Muscle of arm (tissue), 12 donors: ENCODE data around the gene PUSL1. TPM values are rescaled to one million over a fixed set of nuclear protein-coding genes. Genes with fewer than 3 reads are reported as not detected.

Experiments
- DNase-seq: peaks from one replicate; pipeline ENCODE4 v3.0.0-alpha.2; 2013
- polyA plus RNA-seq, 12 donors: library from polyadenylated mRNA; unstranded; fragments of 120-200 nt; gene quantifications; one replicate each; pipeline ENCODE4 v1.2.1, GENCODE V29; 2013; ENCODE audit not compliant: insufficient read length in 12 of 12

The PUSL1 gene
- polyA plus RNA-seq, 12 donors = 3.3 to 8.0 (median 5.2) TPM; not detected in 2

DNA sequence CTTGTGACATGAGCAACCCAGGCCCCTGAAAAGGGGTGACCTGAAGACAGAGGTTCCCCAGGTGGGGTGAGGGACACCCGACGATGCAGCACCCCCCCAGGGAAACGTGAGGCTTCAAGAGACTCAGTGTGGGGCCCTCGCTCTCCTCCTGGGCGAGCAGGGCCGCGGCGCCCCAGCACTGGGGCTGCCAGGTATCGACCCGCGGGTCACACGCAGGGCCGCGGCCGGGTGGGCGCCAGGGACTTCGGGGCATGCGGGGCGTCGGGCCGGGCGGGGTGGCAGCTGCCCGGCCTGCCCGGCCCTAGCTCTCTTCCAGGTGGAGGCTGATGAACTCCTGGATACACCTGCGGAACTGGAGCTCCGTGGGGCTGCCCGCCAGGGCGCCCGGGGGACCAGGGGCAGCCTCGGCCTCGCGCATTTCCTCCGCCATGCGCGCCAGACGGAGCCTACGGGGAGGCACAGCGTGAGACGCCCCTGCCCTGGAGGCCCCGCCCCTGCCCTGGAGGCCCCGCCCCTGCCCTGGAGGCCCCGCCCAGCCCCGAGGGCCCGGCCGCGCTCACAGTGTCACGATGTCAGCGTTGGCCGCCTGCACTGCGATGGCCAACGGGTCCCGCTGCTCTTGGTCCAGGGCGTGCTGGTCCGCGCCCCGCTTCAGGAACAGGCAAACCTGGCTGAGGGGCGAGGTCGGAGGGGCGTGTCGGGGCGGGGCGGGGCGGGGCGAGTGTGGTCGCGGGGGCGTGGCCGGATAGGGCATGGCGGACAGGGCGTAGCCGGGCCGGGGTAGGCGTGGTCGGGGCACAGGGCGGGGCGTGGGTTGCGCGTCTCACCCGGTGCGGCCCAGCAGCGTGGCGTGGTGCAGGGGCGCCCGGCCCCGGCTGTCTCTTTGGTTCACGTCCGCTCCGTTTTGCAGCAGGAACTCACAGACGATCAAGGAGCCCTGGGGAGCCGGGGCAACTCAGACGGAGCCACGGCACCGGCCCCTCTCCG is 14.8 kb upstream of the PUSL1 start:
- DNase-seq = no peak

DNA sequence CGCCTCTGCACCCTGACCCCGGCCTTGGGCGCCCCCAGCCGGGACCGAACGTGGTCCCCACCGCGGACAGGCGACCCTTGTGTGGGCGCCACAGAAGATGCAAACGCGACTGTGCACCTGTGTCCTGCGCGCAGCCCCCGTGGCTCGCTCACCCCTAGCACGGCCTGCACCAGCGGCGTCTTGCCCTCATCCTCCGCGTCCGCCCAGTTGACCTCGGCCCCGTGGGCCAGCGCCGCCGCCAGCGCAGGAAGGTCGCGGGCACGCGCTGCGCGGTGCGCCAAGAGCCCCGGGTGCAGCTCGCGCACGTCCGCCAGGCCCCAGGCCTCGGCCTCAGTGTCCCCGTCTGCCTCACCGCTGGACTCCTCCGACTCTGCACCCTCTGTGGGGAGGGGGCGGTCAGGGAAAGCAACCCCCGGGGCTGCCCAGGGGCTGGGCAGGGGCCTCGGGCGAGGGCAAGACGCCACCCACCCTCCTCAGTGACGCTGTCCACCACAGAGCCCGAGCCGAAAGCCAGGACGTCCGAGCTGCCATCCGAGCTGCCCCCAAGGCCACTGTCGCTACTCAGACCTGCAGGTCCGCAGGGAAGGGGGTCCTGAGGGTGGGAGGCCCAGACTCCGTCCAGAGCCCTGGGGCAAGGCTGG is 14.0 kb upstream of the PUSL1 start:
- no peak for DNase-seq

DNA sequence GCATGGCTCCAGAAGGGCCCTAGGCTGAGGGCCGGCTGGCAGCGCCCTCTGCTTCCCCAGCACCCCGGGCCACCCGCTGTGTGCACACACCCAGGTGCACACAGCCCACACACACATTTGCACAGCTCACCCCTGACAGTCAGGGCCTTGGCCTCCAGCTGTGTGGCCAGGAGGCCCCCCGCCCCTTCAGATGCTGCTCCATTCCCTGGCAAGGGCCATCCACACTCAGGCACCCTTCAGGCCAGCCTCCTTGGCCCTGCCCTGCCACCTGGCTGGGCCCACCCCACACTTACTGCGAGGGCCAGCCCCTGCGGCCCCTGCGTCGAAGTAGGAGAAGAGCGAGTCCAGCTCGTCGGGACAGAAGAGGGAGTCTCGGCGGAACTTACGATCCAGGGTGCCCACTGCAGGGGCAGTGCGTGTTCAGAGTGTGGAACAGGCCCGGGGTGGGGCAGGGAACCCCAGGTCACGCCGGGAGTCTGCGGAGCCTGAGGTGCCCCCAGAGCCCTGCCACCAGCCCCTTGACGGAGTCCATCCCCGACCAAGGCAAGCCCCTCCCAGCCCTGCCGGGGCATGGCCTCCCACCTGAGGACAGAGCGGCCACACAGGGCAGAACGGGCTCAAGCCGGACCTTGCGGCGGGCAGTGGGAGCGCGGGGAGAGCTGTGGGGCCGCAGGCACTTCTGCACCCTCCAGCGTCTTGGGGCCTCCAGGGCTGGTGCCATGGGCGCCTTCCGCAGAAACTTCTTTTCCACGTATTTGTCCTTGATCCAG is 13.1 kb upstream of the PUSL1 start:
- no peak for DNase-seq

DNA sequence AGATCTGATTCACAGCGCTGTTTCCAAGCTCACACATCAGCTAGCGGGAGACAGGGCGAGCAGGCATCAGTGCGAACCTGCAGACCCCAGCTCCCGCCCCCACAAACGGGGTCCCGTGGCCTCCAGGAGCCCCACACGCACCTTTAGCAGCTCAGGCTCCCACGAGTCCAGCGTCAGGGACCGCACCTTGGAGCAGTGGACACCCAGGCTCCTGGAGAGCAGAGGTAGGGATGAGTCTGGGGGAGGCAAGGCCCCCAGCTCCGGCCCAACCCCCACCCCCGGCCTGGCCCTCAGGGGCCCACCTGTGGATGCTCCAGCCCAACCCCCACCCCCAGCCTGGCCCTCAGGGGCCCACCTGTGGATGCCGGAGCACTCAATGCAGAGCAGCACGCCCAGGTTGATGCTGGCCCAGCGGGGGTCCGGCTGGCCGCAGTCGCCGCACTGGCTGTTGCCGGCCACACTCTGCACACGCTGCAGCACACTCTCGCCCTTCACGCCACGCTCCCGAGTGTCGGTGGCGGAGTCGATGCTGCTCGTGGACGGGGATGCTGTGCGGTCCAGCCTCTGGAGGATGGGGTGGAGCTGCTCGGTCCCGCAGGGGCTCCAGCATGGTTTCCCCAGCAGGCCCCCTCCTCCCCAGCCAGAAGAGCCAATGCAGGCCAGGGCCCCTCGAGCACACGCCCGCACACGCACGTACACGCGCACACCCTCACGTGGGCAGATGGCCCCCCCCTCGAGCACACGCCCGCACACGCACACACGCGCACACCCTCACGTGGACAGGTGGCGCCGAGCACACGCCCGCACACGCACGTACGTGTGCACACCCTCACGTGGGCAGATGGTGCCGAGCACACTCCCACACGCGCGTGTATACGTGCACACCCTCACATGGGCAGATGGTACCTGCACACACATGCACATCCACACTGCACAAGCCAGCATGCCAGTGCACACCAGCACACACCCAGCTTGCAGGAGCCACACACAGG is 12.0 kb upstream of the PUSL1 start:
- DNase-seq = no peak

DNA sequence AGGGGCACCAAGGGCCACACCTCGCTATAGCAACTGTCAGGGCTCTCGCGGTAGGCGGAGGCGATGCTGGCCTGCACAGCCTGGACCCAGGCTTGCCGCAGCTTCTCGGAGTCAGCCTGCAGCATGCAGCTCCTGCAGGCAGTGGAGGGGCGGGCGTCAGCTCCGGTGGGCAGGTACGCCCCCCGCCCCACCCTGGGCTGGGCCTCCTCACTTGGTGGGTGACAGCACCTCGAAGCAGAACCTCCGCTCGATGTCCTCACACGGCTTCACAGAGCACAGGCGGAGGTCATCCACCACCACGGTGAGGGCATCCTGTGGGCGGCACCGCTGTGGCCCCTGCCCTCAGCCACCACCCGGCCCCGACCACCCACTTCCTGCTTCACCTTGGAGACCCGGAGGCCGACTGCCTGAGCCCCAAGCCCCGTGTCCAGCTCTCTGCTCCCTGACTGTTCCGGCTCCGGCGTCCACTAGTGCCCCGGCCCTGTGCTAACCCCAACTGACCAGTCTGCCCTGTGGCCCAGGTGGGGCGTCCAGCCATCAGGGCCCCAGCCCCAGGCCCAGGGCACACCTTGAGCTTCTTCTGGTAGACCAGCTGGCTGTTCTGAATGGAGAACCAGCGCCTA is 10.5 kb upstream of the PUSL1 start:
- no peak for DNase-seq

DNA sequence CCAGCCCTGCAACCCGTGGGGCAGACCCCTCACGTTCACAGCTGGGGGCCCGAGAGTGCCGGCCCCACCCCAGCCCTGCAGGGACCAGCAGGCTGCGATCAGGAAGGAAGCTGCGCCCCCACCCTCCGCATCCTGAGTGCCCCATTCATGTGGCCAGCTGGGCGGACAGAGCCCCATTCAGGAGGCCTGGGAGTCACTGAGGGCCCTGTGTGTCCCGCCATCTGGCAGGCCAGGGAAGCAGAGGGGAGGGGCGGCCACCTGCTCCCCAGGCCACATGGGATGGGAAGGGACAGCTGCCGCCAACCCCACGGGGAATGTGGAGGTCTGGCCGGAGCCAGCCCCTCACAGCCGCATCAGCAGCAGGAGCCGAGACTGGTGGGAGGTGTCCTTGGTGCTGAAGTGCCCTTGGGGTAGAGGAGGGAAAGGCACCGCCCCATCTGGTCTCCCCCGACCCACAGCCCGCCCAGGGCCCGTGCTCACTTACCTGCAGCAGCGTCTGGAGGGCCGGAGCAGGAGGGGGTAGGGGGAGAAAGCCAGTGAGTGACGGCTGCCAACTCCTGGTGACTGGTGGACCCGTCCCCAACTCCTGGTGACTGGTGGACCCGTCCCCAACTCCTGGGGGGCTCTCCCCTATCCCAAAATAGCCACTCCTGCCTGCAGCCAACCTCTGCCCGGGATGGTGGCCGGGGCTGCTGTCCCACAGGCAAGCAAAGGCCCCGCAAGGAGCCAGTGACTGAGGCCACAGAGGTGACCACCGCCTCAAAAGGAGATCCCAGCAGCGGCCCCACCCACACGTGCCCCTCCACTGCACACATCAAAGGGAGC is 9.3 kb upstream of the PUSL1 start:
- peak; percentile 50 for DNase-seq

DNA sequence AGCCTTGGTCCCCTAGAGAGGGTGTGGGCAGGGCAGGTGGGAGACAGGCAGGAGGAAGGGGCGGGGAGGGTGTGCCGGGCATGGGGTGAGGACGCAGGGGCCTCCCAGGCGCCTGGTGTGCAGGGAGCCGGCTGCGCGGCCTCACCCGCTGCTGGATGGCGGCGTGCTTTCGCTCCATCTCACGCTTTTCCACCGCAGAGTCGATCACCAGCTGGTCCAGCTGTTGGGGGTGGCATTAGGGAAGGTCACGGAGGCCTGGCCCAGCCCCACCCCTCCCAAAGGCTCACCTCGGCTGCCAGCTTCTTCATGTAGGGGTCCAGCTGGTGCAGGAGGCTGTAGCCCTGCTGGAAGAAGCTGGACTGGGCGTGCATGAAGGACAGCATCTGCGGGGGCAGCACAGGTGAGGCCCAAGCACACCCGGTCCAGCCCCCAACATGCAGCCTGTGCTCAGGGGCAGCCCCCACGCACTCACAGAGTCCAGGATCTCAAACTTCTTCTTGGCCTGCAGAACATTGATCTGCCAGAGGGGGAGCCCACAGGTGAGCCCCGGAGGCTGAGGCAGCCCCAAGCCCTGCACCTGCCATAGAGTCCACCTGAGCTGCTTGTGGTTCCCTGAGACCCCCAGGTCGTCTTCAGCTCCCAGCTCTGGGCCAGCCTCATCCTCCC is 8.6 kb upstream of the PUSL1 start:
- DNase-seq = no peak

DNA sequence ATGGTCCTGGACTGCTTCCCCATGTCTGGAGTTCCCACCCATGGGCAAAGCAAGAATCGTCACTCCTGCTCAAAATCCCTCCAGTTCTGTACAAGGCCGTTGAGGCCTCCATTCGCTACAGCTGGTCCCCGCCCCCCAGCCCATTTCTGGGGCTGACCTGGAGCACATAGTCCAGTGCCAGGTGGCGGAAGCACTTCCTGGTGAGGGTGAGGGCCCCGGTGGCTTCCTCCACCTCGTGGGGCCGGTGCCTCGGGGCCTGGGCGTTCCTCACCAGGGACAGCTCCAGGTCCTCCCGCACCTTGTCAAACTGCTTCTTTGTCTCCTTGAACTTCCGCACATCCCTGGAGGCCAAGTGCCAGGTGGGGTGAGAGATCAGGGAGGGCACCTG is 8.1 kb upstream of the PUSL1 start:
- no peak for DNase-seq

DNA sequence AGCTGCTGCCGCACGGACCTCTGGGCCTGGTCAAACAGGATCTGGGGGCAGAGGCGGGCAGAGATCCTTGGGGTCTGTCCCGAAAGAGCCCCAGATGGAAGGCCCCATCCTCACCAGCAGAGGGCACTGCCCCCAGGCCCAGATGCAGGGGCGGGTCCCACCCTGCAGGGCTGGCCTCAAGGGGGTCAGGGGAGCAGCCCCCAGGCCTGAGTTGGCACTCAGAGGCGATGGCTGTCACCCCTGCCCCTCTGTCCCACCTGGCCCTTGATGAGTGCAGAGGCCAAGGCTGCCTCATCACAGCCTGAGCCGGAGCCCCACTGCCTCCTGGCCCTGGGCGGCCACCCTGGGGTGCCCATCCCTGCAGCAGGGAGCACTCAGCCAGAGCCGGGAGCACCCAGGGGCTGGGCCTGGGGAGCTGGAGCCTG is 6.4 kb upstream of the PUSL1 start:
- DNase-seq = no peak

DNA sequence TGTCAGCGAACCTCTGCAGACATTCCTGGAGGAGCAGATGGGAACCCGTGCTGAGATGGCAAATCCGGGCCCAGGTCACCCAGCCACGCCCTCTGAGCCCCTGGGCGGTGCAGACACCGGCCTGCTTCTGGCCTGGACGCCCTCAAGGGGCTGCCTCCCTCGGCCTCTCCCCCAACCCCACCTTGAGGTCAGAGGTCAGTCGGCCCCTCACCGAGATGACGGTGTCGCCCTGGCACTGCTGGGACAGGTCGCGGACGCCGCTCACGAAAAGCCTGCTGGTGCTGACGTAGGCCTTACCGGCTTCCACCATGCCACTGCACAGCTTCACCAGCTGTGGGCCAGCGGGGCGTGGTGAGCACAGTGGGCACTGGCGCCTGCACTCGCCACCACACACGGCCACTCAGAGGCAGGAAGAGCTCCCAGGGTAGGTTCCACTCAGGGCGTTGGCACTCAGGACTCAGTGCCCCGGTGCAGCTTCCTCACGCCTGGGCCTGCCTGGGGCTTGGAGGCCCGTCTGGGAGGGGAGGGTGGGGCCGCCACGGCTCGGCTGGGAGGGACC is 5.4 kb upstream of the PUSL1 start:
- no peak for DNase-seq

DNA sequence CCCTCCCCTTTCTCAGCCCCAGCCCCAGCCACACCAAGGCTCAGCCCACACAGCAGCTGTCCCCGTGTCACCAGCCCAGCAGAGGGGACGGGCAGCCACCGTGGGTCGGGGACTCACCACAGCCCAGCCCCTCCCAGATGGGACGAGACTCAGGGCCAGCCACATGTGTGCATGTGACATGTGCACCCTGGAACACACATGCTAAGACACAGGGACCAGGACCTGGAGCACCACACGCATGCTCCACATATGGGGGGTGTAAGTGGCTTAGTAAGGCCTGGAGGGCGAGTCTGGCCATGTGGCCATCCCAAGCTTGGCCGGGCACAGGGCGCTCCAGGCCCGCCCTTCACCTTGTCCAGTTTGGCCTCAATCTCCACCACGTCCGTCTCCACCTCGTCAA is 4.7 kb upstream of the PUSL1 start:
- DNase-seq = no peak

DNA sequence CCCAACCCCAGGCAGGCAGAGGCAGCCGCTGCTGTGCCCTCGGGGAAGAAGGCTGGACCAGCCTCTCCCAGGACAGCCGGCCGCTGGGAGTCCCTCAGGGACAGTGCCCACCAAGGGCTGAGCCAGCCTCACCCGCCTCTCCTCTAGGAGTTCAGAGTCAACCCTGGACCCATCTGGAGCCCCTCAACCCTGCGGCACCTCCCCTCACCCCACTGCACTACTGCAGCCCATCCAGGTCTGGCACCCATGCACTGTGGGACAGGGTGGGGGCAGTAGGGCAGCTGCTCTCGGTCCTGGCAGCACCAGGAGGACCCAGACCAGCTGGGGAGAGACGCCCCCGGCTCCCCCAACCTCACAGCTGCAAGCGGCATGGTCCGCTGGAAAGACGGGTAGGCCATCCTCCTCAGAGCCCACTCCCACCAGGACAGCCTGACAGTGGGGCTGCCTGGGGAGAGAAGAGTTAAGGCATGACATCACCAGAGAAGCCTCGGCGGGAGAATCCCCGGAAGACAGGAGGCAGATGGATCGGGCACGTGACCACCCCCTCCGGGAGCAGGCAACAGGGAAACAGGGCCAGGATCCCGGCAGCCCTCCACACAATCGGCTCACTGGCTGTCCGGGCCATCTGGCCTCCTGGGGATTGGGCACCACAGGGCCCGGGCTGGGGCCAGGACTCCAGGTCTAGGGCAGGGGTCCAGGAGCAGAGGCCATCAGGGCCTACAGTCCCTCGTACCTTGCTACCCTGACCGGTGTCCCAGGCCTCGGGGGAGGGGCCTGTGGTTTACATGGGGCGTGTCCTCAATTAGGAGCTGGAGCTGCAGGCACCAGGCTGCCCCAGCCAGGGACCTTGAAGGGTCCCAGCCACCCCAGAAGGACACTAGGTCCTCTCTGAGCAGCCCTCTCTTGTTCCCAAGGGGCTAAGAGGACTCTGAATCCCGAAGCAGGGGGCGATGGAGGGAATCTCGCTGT is 3.8 kb upstream of the PUSL1 start:
- no peak for DNase-seq

DNA sequence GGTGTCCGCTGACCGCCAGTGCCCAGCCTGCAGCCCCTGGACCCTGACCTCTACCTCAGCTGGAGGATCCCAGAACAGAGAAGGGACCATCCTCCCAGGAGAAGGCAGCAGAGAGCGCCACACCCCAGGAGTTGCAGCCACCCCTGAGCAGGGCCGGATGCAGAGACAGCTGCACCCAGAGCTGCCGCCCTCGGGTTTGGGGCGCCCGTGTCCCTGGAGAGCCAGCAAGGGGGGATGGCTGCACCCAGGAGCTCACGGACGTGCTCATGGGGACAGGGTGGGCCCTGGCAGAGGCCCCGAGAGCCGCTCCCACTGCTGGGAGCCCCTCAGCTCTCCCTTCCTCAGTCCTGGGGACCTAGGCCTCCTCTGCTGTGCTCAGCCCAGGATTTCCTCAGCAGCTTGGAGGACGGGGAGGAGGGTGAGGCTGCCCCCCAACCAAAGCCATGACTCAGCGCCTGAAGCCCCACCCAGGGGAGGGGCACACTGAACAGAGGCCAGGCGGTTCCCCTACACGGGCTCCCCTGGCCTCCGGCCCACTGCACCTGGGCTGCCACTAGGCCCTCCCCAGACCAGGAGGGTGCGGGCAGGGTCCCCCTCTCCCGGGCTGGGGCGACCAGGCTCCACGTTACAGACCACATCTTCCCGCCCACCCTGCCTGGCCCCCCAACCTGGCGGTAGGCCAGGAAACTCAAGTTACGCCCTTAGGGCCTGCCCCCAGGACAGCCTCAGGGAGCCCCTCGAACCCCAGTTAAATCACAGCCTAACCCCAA is 2.9 kb upstream of the PUSL1 start:
- peak; percentile 63 for DNase-seq

DNA sequence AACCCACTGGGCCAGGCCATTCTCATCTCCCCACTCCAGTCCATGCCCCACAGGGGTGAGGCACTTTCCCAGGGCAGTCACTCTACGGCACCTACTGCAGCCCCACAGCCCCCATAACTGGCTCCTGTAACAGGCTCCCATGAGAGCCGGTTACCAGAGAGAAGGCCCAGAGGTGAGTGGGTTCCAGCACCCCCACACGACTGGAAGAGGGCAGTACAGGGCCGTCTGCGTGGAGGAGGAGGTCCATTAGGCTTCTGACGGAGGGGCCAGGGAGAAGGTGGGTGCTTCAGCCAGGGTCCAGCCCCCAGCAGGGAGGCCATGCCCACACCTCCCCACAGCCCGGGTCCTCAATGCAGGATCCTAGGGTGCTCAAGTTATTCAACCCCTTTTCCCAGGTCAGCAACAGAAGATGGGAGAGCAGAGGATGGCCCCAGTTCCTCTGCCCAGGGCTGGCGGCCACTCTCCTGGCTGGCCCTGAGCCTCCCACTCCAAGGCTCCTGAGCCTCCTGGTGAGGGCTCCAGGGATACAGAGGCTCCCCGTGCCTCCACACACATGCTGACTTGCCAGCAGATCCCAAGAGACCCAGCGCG is 2.2 kb upstream of the PUSL1 start:
- DNase-seq = no peak

DNA sequence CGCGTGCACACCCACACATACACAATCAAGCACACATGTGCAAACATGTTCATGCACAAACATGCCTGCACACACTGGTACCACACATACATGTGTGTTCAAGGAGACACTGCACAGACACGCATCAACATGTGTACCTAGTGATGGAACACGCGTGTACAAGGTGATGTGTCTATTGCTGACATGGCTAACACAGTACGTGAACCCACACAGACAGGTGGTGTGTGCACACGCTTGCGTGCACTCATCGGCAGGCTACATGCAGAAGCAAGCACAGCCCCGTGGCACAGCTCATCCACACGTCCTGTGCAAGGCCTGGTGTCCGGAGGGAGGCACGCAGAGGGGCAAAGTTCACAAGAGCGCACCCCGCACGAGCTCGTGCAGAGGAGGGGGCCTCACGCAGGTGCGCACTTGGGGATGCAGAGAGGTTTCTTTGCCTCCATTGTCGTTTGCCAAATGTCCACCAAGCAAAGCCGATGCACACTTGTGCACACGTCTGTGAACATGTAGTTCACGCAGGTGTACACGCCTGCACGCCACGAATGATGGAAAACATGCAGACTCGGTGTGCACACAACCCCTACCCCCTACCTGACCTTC is 1.6 kb upstream of the PUSL1 start:
- no peak for DNase-seq
